GM12878 (cell line): ENCODE data around the gene KCND2. TPM values are rescaled to one million over a fixed set of nuclear protein-coding genes. Genes with fewer than 3 reads are reported as not detected.

Source experiments
- ATAC-seq: fragments of 200-7000 bp; cut with Tn5 transposase; 3 replicates; pipeline ENCODE4 v1.9.1; 2020; ENCODE audit warnings: mild to moderate bottlenecking, moderate library complexity
- BruUV-seq: library from RNA; stranded (reverse); fragments of 400-500 nt; replicated peaks from 2 replicates; lab custom pipeline; 2021; lab: Mats Ljungman, UMichigan
- CTCF ChIA-PET: fragments of 300-600 bp; sonication (Branson Sonifier 250); formaldehyde crosslinking; extraction: SDS; loops from one replicate; lab custom pipeline; 2021; ENCODE audit warnings: inconsistent platforms; lab: Yijun Ruan, JAX
- POLR2A ChIA-PET: fragments of 350-600 bp; formaldehyde crosslinking; extraction: SDS; loops from one replicate; lab custom pipeline; 2021; ENCODE audit warnings: inconsistent platforms; lab: Charles Lee
- RAD21 ChIA-PET: fragments of 300-600 bp; sonication (Branson Sonifier 250); formaldehyde crosslinking; loops from one replicate; lab custom pipeline; 2023; ENCODE audit warnings: antibody characterized with exemption; ENCODE audit not compliant: unreplicated experiment; lab: Charles Lee
- SMC1A ChIA-PET: fragments of 300-600 bp; sonication (Branson Sonifier 250); formaldehyde crosslinking; loops from one replicate; lab custom pipeline; 2023; ENCODE audit not compliant: unreplicated experiment, uncharacterized antibody; lab: Charles Lee
- DNase-seq: peaks from one replicate; pipeline ENCODE4 v3.0.0-alpha.2; 2011; ENCODE audit warnings: low read depth, low spot score
- FAIRE-seq: peaks from 3 replicates; lab custom pipeline; 2011; peaks lifted over from hg19 to GRCh38; lab: Jason Lieb, UNC
- H2AFZ ChIP-seq: 2 replicates; pipeline ENCODE4 v1.6.0; 2011; ENCODE audit warnings: low read depth, low read length, control low read depth; ENCODE audit not compliant: control insufficient read depth
- H3K27ac ChIP-seq: 2 replicates; pipeline ENCODE4 v1.5.1; 2011; ENCODE audit warnings: control low read depth; ENCODE audit not compliant: control insufficient read depth, insufficient read depth
- H3K27me3 ChIP-seq, 2 experiments: replicated peaks in 1 of 2; 2 replicates each; pipeline versions ENCODE4 v1.6.0 to v1.6.1; 2011; ENCODE audit warnings: low read length in 1 of 2; ENCODE audit not compliant: control insufficient read depth in 2 of 2, insufficient read depth in 2 of 2
- H3K36me3 ChIP-seq, 2 experiments: 2 replicates each; pipeline ENCODE4 v1.5.1; 2011; ENCODE audit warnings: low read length in 1 of 2; ENCODE audit not compliant: control insufficient read depth in 2 of 2, insufficient read depth in 2 of 2
- H3K4me1 ChIP-seq: 2 replicates; pipeline ENCODE4 v1.6.1; 2011; ENCODE audit warnings: mild to moderate bottlenecking, low read length, moderate library complexity, mixed read lengths; ENCODE audit not compliant: control insufficient read depth, insufficient read depth
- H3K4me2 ChIP-seq: 2 replicates; pipeline ENCODE4 v1.6.0; 2011; ENCODE audit warnings: control low read depth; ENCODE audit not compliant: control insufficient read depth, insufficient read depth
- H3K4me3 ChIP-seq: fragments of 200-600 bp; sonication (generic); 2 replicates; pipeline ENCODE4 v1.5.1; 2016
- H3K79me2 ChIP-seq: 2 replicates; pipeline ENCODE4 v1.6.0; 2011; ENCODE audit warnings: low read length; ENCODE audit not compliant: control insufficient read depth, insufficient read depth
- H3K9ac ChIP-seq: 2 replicates; pipeline ENCODE4 v1.8.0; 2011; ENCODE audit warnings: low read length, control low read depth, mixed read lengths; ENCODE audit not compliant: control insufficient read depth, insufficient read depth
- H3K9me3 ChIP-seq: replicated peaks from 3 replicates; pipeline ENCODE4 v1.5.1; 2011; ENCODE audit warnings: mild to moderate bottlenecking, low read length; ENCODE audit not compliant: control insufficient read depth, insufficient read depth
- H4K20me1 ChIP-seq: 2 replicates; pipeline ENCODE4 v1.6.0; 2011; ENCODE audit not compliant: control insufficient read depth, insufficient read depth
- IRF5 ChIP-seq: fragments of 450-650 bp; IDR thresholded peaks from 2 replicates; pipeline ENCODE4 v1.6.1; 2017; ENCODE audit warnings: borderline replicate concordance
- SREBF1 ChIP-seq: IDR thresholded peaks from 2 replicates; pipeline ENCODE4 v1.6.1; 2012; ENCODE audit warnings: mild to moderate bottlenecking, low read length
- WGBS: methylation state at CpG from one replicate; pipeline ENCODE4 v1.1.6; 2016; ENCODE audit warnings: low lambda C conversion rate; ENCODE audit not compliant: insufficient replicate concordance, insufficient coverage; ENCODE audit errors: missing lambda C conversion rate; 5-methylcytosine and 5-hydroxymethylcytosine counted together
- in situ Hi-C: fragments of 300-500 bp; cut with MboI; formaldehyde crosslinking; loops from 9 replicates; pipeline ENCODE4 v1.14.3; 2018; ENCODE audit warnings: mixed read lengths
- intact Hi-C: fragments of 100-400 bp; cut with micrococcal nuclease; formaldehyde crosslinking; loops from one replicate; pipeline ENCODE4 v1.14.2; 2022; ENCODE audit not compliant: unreplicated experiment
- polyA plus RNA-seq, 11 experiments: library from polyadenylated mRNA; depleted of rRNA in 4 of 11; unstranded in 6 of 11; stranded (reverse) in 5 of 11; fragments of >200 nt; fragmentation: Nextera tagmentation in 4 of 11; fragmentation: Illumina TruSeq in 1 of 11; extraction: Ambion mirVana in 4 of 11; extraction: Trizol in 1 of 11; gene quantifications; 1 replicate in 1 of 11; 2 replicates in 10 of 11; pipeline versions ENCODE4 v1.2.1 to v1.2.3, GENCODE V29; 2011 to 2016; ENCODE audit warnings: inconsistent platforms in 2 of 11, missing spikeins in 2 of 11, low read depth in 1 of 11
- total RNA-seq, 4 experiments: library from RNA; depleted of rRNA in 3 of 4; stranded (reverse); fragments of >200 nt in 3 of 4; fragmentation: Illumina TruSeq in 1 of 4; extraction: Trizol in 1 of 4; gene quantifications; 2 replicates each; pipeline versions ENCODE4 v1.2.1 to v1.2.3, GENCODE V29; 2013 to 2021

Gene KCND2
- total and polyA plus RNA-seq, 10 of the 15 experiments (the other 5 are each of a cell fraction or from before 2014, with no cell fraction given) = 3.6 to 22.3 (median 6.3) TPM

- POLR2A ChIA-PET = interaction anchor here (1.0 to 1.3 kb wide), 3 partner anchors 10 to 138 kb away, joined by 3 to 4 read pairs (median 3); partner anchors contain the start of gene TSPAN12
Measured at GRCh38 chr7:120792861-120793130, 519.8 kb downstream of the KCND2 start.

More at GRCh38 chr7:120792861-120793130, 519.8 kb downstream of the KCND2 start:
- BruUV-seq = no TSS peak
- Histone ChIP-seq H3K4me2 (no peak overlapping the region), H3K9me3 (no peaks in the 10 kb centered on the region; the same call in 2 of the 3 replicates), H3K4me3 (no peak overlapping the region), H3K79me2 (no peaks in the 10 kb centered on the region), H2AFZ (no peak overlapping the region), H4K20me1 (no peaks in the 10 kb centered on the region), H3K4me1 (no peaks in the 10 kb centered on the region), H3K27me3 (no peaks in the 10 kb centered on the region), H3K27ac (no peak overlapping the region), H3K36me3 (peaks cover 0 to 1% of the 10 kb centered on the region in 2 experiments; a peak in 2 of 4 replicates), H3K9ac (no peak overlapping the region)
- CTCF ChIA-PET = interaction anchor here (0.6 to 7.2 kb wide), 53 partner anchors 8 to 1587 kb away, joined by 3 to 104 read pairs (median 8); partner anchors contain the start of genes CPED1, ING3 and TSPAN12
- no peak for FAIRE-seq
- TF ChIP-seq IRF5 (no peak), SREBF1 (no peak)
- 58% methylated on average over 2 of the region's 2 CpGs for WGBS
- DNase-seq = no peak
- SMC1A ChIA-PET = interaction anchor here (0.6 to 7.2 kb wide), 31 partner anchors 12 to 315 kb away, joined by 3 to 83 read pairs (median 6); partner anchors contain the start of genes ING3 and TSPAN12
- intact Hi-C loops (loop anchor here (1.0 to 5.0 kb wide), 3 partner anchors 64 to 290 kb away; no protein-coding TSS in a partner anchor), in situ Hi-C loops (loop anchor here (5.0 to 25.0 kb wide), 3 partner anchors 145 to 1195 kb away; no protein-coding TSS in a partner anchor)
- RAD21 ChIA-PET = interaction anchor here (1.0 to 2.9 kb wide), 23 partner anchors 9 to 316 kb away, joined by 3 to 28 read pairs (median 7); partner anchors contain the start of genes ING3 and TSPAN12
- peak; percentile 32 for ATAC-seq
